ENCODE data around the gene N4BP2L2.

- TF ChIP-seq EZH2phosphoT487 (IDR thresholded peaks at IDR 0.05; ENCODE audit: borderline replicate concordance, low read depth, low read length) (no peak), CTCF (conservative IDR thresholded peaks at IDR 0.05; ENCODE audit: low read length) (no peak)
Measured at GRCh38 chr13:32555613-32556012, 17.0 kb upstream of the N4BP2L2 start.

Measured in OCI-LY7 (cell line).